Nephron progenitor cell (in vitro differentiated cells): Measurements from ENCODE around the gene ZNF514.

Source experiments
- DNase-seq: peaks from one replicate; pipeline ENCODE4 v3.0.0; 2021
- H3K27ac Mint-ChIP-seq: 2 replicates; pipeline ENCODE4 v1.8.0; 2021; ENCODE audit warnings: mild to moderate bottlenecking, moderate library complexity, mixed read lengths
- H3K27me3 Mint-ChIP-seq: 2 replicates; pipeline ENCODE4 v1.8.0; 2021; ENCODE audit warnings: mild to moderate bottlenecking, low read depth, mixed read lengths; ENCODE audit not compliant: poor library complexity
- H3K36me3 Mint-ChIP-seq: 2 replicates; pipeline ENCODE4 v1.8.0; 2021; ENCODE audit warnings: low read depth, mixed read lengths
- H3K4me1 Mint-ChIP-seq: 2 replicates; pipeline ENCODE4 v1.8.0; 2021; ENCODE audit warnings: mixed read lengths
- H3K4me3 Mint-ChIP-seq: 2 replicates; pipeline ENCODE4 v1.8.0; 2021; ENCODE audit warnings: mild to moderate bottlenecking, moderate library complexity, mixed read lengths
- H3K9me3 Mint-ChIP-seq: 2 replicates; pipeline ENCODE4 v1.8.0; 2021; ENCODE audit warnings: mild to moderate bottlenecking, moderate library complexity, mixed read lengths
- TF ChIP-seq, protein P1 (sequence below): fragments of 200-600 bp; sonication (generic); IDR thresholded peaks from 2 replicates; pipeline ENCODE4 v1.5.0; 2021; ENCODE audit warnings: antibody characterized with exemption

The ZNF514 gene

DNA sequence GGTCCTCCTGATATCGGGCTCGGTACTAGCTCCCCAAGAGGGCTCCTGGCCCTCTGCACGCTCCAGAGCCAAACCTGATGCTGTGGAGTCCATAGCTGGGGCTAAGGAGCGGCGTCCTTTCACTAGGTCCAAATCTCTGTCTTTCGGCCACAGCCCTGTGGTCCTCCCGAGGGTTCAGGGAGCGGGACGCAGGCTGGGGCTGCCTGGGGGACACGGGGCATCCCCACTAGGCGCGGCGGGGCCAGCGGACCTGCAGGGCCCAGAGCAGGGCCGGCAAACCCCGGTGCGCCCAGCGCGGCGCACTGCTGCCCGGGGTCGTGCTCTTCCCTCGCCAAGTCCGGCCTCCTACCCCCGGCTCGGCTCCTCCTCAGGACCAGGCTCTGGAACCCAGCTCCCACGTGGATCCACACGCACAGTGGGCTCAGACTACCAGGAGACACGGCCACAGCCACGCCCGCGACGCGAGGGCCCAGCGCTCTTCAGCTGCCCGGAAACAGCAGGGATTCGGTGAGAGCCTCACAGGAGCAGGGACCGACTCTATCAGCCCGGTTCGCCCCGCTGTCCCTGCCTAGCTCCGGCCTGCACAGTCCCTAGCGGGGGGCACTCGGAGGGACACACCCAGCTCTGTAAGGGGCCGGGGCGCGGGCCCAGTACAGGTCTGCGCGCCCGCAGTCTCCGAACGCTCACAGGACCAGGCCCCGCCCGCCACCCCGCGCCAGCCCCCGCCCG lies 593 bp downstream of the ZNF514 start:
- H3K27me3 Mint-ChIP-seq: no peaks in the 10 kb centered on the region
- no peak overlapping the region for H3K27ac Mint-ChIP-seq
- DNase-seq: no peak
- H3K36me3 Mint-ChIP-seq: peaks cover 55% of the 10 kb centered on the region
- peaks cover 45% of the 10 kb centered on the region for H3K9me3 Mint-ChIP-seq
- H3K4me3 Mint-ChIP-seq: peak overlapping the region; percentile 89
- H3K4me1 Mint-ChIP-seq: peaks cover 16% of the 10 kb centered on the region
- TF ChIP-seq, protein P1, sequence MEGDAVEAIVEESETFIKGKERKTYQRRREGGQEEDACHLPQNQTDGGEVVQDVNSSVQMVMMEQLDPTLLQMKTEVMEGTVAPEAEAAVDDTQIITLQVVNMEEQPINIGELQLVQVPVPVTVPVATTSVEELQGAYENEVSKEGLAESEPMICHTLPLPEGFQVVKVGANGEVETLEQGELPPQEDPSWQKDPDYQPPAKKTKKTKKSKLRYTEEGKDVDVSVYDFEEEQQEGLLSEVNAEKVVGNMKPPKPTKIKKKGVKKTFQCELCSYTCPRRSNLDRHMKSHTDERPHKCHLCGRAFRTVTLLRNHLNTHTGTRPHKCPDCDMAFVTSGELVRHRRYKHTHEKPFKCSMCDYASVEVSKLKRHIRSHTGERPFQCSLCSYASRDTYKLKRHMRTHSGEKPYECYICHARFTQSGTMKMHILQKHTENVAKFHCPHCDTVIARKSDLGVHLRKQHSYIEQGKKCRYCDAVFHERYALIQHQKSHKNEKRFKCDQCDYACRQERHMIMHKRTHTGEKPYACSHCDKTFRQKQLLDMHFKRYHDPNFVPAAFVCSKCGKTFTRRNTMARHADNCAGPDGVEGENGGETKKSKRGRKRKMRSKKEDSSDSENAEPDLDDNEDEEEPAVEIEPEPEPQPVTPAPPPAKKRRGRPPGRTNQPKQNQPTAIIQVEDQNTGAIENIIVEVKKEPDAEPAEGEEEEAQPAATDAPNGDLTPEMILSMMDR: no peak

DNA sequence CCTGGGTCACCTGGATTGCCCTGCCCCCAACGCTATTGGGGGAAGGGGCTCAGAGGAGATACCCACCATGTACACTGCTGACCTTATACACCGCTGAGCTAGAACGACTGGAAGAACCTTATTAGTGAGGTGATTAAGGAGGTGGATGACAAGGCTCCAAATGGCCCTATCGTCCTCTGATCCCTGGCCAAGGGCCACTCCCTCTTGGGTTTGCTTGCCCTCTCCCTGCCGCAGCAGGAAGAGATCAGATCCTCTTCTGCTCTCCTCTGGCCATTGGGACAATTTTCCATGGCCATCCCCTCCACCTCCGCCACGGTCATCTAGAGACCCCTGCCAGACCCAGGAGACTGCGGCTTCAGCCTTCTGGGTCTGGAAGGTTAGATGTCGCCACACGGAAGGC lies 1.2 kb downstream of the ZNF514 start:
- Mint-ChIP-seq H3K27me3 (no peaks in the 10 kb centered on the region), H3K9me3 (peaks cover 51% of the 10 kb centered on the region), H3K27ac (no peak overlapping the region), H3K4me3 (peak overlapping the region; percentile 89), H3K4me1 (peaks cover 10% of the 10 kb centered on the region), H3K36me3 (peaks cover 59% of the 10 kb centered on the region)
- TF ChIP-seq, protein P1: no peak
- DNase-seq: no peak

DNA sequence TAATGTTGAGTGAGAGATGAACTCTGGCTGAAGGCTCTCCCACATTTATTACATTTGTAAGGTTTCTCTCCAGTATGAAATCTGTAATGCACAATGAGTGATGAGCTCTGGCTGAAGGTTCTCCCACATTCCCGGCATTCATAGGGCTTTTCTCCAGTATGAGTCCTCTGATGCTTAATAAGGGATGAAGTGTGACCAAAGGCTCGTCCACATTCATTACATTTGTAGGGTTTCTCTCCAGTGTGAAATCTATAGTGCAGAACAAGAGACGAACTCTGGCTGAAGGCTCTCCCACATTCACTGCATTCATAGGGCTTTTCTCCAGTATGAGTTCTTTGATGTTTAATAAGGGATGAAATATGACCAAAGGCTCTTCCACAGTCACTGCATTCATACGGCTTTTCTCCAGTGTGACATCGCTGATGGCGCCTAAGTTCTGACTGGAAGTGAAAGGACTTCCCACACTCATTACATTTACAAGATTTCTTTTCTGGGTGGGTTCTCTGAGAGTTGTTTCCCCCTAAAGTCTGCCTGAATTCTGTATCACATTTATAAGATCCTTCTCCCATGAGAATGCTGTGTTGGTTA lies 10.2 kb downstream of the ZNF514 start:
- TF ChIP-seq, protein P1: no peak
- Mint-ChIP-seq H3K9me3 (peaks cover 100% of the 10 kb centered on the region), H3K27me3 (no peaks in the 10 kb centered on the region), H3K4me3 (no peak overlapping the region), H3K4me1 (no peaks in the 10 kb centered on the region), H3K36me3 (peaks cover 100% of the 10 kb centered on the region), H3K27ac (no peak overlapping the region)
- DNase-seq: no peak

DNA sequence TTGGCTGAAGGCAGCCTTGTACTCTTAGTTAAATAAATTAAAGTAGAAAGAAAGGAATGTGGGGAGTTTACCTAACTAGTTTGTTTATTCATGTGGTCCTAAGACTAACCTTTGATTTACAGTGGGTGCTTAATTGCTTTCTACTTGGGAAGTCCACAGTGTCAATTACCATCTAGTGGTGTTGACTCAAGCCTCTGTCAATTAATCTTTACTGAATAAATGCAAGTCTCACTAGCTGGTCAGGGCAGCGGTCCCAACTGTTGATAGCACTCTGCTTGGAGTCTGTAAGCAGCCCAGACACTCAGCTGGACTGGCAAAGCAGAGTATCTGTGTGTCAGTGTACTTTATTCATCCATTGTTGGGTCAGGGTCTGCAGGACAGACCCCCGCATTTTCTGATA lies 15.8 kb downstream of the ZNF514 start:
- peaks cover 86% of the 10 kb centered on the region for H3K36me3 Mint-ChIP-seq
- H3K27me3 Mint-ChIP-seq: no peaks in the 10 kb centered on the region
- TF ChIP-seq, protein P1: no peak
- no peak overlapping the region for H3K27ac Mint-ChIP-seq
- H3K9me3 Mint-ChIP-seq: peaks cover 98% of the 10 kb centered on the region
- no peak for DNase-seq
- H3K4me3 Mint-ChIP-seq: no peak overlapping the region
- no peaks in the 10 kb centered on the region for H3K4me1 Mint-ChIP-seq

DNA sequence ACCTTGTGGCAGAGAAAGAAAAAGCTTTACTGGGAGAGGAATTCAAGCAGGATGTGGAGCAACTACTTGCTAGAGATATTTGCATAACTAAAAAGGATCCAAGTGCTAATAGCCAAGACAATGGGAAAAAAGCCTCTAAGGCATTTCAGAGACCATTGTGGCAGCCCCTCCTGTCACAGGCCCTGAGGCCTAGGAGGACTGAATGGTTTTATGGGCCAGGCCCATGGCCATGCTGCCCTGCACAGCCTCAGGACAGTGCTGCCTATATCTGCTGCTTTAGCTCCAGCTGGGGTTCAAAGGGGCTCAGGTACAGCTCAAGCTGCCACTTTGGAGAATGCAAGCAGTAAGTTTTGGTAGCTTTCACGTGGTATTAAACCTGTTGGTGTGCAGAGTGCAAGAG lies 20.9 kb downstream of the ZNF514 start:
- Mint-ChIP-seq H3K27ac (no peak overlapping the region), H3K4me1 (no peaks in the 10 kb centered on the region), H3K27me3 (peaks cover 4% of the 10 kb centered on the region), H3K9me3 (peaks cover 88% of the 10 kb centered on the region), H3K36me3 (peaks cover 59% of the 10 kb centered on the region), H3K4me3 (no peak overlapping the region)
- no peak for DNase-seq
- TF ChIP-seq, protein P1: no peak

DNA sequence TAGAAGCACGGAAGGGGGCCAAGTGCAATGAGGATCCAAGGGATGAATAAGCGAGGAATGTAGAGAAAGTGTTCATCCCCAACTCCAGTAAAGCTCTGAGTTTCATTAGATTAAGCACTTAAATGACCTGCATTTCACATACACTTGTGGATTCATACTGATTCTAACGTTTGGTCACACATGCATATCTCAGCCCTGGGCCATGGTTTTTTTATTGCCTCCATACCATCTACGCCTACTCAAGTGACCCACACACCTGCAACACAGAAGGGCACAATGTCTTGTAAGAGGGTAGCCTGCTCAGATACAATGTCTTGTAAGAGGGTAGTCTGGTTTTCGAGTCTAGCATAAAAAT lies 37.5 kb downstream of the ZNF514 start:
- TF ChIP-seq, protein P1: no peak
- Mint-ChIP-seq H3K36me3 (peaks cover 19% of the 10 kb centered on the region), H3K4me1 (peaks cover 22% of the 10 kb centered on the region), H3K27ac (no peak overlapping the region), H3K9me3 (peaks cover 10% of the 10 kb centered on the region), H3K27me3 (peaks cover 17% of the 10 kb centered on the region), H3K4me3 (peak overlapping the region; percentile 98)
- DNase-seq: no peak
